Measurements from ENCODE around the gene DUS4L.

The DUS4L gene

DNA sequence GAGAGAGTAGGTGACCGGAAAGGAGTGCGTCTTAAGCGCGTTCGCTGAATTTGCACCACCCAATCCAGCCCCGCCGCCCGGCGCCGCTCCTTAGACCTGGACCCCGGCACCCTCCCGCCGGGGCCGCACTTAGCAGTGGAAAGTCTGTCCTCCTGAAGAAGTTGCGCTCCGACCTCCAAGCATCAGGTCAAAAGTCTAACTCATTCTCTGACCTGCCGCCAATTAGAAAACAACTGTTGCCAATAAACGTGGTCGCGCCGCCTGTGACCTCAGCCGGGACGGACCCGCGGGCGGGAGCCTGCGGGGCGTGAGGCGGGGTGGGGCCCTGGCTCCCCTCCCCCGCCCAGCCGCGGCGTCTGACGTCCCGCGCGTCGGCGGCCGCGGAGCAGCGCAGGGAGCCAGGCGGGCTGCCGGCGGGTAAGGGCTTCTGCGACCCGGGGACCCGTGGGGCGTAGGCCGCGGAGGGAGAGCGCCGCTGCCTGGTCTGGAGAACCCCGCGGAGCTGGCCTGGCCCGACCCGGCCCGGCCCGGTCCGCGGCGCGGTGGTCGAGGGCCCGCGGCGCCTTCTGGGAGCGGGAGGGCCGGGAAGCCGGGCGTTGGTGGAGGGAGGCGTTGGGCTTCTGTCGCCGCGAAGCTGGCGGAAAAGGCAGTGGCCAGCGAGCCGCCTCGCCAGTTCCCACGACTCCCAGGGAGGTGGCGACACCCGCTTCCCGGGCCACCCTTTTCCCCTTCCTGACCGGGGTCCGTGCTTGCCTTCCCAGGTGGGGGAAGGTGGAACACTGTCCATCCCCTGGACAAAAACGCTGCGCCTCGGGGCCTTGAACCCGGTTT lies 16.3 kb downstream of the DUS4L start, which contains the start of gene BCAP29:
Gene BCAP29, plus strand, starts transcription at position 362 of the 831 bp plus-strand sequence. CDS start 527 bp downstream, outside the sequence.
- DNase-seq (ENCODE audit: low read depth), result peak; percentile 32

GRCh38 chr7:107580716-107581383 lies 17.1 kb downstream of the DUS4L start:
- DNase-seq (ENCODE audit: low read depth), result no peak

DNA sequence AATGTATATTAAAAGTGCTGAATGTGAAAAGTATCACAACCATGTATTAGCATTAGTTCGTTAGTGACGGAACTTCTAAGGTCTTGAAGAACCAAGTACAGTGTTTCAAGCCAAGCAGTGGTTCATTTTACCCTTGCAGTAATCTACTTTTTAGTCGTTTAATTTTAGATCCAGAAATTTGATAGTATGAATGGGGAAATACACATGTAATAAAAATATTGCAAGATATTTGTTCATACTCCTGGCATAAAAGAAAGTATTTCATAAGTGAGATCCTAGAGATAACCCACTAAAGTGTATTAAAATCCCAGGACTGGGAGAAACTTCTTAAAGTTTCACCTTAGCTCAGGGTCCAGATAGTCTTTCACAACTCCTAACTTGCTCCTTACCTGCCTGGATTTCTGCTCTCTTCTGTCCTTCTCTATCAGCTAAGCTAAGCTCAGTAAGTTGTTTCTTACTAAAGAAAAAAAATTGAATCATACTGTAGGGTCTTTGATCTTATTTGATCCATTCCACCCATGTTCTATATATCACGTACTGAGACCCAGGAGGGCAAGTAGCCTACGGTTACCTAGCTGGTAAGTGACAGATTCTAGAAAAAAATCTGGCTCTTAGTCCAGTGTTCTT lies 17.7 kb downstream of the DUS4L start:
- no peak for DNase-seq (ENCODE audit: low read depth)

GRCh38 chr7:107582875-107583274 lies 19.1 kb downstream of the DUS4L start:
- no peak for DNase-seq (ENCODE audit: low read depth)

DNA sequence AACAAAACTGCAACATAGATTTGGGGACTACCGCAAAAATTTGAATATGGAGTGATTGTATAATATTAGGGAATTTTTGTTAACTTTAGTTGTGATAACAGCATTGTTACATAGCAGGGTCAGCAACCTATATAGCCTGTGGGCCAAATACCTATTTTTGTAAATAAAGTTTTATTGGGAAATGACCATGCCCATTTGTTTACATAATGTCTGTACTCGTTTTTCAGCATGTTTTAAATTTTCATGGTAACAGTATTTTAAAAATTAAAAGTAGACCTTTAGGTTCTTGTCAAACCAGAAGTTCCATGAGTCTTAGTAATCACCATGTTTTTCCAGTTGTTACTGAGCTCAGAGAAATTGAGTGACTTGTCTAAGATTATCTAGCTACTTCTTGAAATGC lies 20.9 kb downstream of the DUS4L start:
- DNase-seq (ENCODE audit: low read depth), result no peak

DNA sequence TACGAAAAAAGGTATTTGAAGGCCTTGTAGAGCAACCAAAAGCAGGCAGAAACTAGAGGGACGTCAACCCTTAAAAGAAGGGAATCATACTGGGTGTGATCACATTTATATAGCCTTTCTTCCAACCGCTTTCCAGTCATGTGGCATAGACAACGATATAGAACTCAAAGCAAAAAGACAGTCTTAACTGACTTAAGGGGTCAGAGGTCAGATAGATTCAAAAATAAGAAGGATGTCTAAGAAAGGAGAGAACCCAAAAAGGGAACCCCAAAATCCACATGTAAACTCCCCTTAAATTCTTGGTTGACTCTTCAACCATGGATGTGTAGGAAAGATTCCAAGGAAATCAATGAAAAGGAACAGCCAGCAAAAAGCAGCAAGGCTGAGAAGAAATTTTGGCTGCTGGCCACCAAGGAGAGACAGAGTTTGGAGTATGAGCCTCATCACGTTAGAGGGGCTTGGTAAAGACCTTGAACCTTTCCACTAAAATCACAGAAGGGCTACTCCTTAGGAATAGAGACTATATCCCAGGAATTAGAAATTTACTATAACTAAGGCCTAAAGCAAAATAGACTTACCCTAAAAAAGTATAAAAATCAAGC lies 24.9 kb downstream of the DUS4L start:
- no peak for DNase-seq (ENCODE audit: low read depth)

- DNase-seq (ENCODE audit: low read depth), result no peak
Measured at GRCh38 chr7:107591421-107591820, 27.6 kb downstream of the DUS4L start.

- peak; percentile 82 for DNase-seq (ENCODE audit: low read depth)
Measured at GRCh38 chr7:107592361-107593024, 28.7 kb downstream of the DUS4L start.

- no peak for DNase-seq (ENCODE audit: low read depth)
Measured at GRCh38 chr7:107593025-107593410, 29.2 kb downstream of the DUS4L start.

- DNase-seq (ENCODE audit: low read depth), result peak; percentile 55
Measured at GRCh38 chr7:107594961-107595737, 31.4 kb downstream of the DUS4L start.

GRCh38 chr7:107596881-107597581 lies 33.3 kb downstream of the DUS4L start:
- DNase-seq (ENCODE audit: low read depth), result no peak

DNA sequence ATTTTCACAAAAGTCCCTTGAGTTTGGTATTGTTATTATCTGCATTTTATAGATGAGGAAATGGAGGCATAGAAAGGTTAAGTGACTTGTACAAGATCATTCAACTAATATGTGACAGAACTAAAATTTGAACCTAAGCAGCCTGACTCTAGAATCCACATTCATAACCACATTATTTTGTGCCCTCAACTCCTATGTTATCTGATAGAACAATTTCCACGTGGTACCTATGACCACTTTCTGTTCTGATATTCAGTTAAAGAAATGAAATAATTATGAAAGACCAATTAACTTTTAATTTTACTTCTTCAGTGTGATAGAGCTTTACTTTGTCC lies 33.8 kb downstream of the DUS4L start:
- no peak for DNase-seq (ENCODE audit: low read depth)

GRCh38 chr7:107597953-107598352 lies 34.2 kb downstream of the DUS4L start:
- no peak for DNase-seq (ENCODE audit: low read depth)

GRCh38 chr7:107599262-107599661 lies 35.5 kb downstream of the DUS4L start:
- no peak for DNase-seq (ENCODE audit: low read depth)

DNA sequence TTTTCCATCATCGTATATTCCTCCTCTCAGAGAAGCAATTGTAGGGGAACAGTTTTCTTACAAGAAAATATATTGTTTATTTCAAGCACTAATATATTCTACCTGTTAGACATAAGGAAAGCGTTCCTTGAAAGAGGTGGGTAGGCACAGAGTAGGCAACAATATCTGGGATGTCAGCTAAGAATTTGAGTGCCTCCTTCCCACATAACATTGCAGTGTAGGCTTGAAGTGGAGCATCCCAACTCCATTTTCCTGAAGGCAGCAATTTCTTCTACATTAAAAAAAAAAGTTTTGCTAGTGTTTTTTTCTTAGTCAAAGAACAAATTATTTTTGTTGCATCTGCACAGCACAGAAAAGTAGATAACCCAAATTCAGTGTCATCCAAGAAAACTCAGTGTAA lies 37.0 kb downstream of the DUS4L start:
- no peak for DNase-seq (ENCODE audit: low read depth)

GRCh38 chr7:107605218-107605815 lies 41.5 kb downstream of the DUS4L start:
- DNase-seq (ENCODE audit: low read depth), result no peak

GRCh38 chr7:107606303-107606702 lies 42.5 kb downstream of the DUS4L start:
- no peak for DNase-seq (ENCODE audit: low read depth)

DNA sequence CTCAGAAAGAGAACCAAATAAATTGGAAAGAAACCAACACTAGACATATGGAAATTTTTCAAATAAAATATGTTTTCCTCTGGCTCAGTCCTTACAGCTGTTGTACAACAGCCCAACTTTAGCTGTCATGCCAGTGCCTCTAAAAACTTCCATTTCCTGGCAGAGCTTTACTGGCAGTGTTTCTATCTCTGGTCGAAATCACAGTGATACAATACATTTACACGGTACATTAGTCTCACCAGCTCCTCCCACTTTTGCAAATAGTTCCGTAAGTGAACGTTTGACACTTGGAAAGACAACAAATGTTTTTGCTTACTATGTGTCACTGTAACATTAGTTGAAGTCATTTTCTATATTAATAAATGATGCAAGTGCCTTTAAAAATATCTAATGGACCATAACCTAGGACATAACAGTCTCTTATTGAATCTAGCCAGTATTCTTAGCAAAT lies 46.1 kb downstream of the DUS4L start:
- no peak for DNase-seq (ENCODE audit: low read depth)

DNA sequence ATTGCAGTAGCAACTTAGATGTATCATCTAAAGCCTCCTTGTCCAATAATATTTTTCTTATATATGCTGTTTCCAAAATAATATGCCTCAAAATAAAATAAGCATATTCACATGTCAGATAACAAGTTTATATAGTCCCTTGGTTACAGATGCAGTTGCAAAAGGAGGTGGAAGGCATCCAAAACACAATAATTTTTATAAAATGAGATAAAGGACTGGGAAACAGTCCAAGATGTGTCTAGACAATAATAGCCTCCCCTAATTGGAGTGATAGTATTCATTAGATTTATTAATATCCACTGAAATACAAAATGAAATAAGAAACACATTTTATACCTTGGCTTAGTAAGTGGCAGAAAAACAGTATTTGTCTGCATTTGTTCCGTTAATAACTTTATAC lies 46.6 kb downstream of the DUS4L start:
- no peak for DNase-seq (ENCODE audit: low read depth)

- DNase-seq (ENCODE audit: low read depth), result no peak
Measured at GRCh38 chr7:107613439-107613838, 49.7 kb downstream of the DUS4L start.
